K562 (cell line): ENCODE data around the gene PRR7. TPM values are rescaled to one million over a fixed set of nuclear protein-coding genes. Genes with fewer than 3 reads are reported as not detected.

Experiments
- ATF2 ChIP-seq: sonication (generic); formaldehyde crosslinking; IDR thresholded peaks from 2 replicates; pipeline ENCODE4 v1.8.1; 2022; ENCODE audit warnings: missing genetic modification reagents
- ATF7 ChIP-seq: fragments of 450-650 bp; IDR thresholded peaks from 2 replicates; pipeline ENCODE4 v1.7.1; 2014; ENCODE audit warnings: mild to moderate bottlenecking, moderate library complexity
- CREB5 ChIP-seq: fragments of 250-450 bp; sonication (Bioruptor Pico); IDR thresholded peaks from 2 replicates; pipeline ENCODE4 v1.5.0; 2020; ENCODE audit warnings: mild to moderate bottlenecking
- HLTF ChIP-seq: fragments of 450-650 bp; IDR thresholded peaks from 2 replicates; pipeline ENCODE4 v1.6.1; 2016
- HNRNPL ChIP-seq: fragments of 200-400 bp; formaldehyde crosslinking; IDR thresholded peaks from 2 replicates; pipeline ENCODE4 v1.6.1; 2017; ENCODE audit warnings: low read depth, mild to moderate bottlenecking, low read length
- HNRNPUL1 ChIP-seq: fragments of 200-400 bp; formaldehyde crosslinking; IDR thresholded peaks from 2 replicates; pipeline ENCODE4 v1.6.1; 2017; ENCODE audit warnings: low read length
- PATZ1 ChIP-seq: fragments of 250-450 bp; sonication (Bioruptor Pico); IDR thresholded peaks from 2 replicates; pipeline ENCODE4 v1.5.0; 2020; ENCODE audit warnings: mild to moderate bottlenecking, borderline replicate concordance
- PHB ChIP-seq: fragments of 250-450 bp; sonication (Bioruptor Pico); IDR thresholded peaks from 2 replicates; pipeline ENCODE4 v1.5.0; 2021
- REST ChIP-seq, 2 experiments: fragments of 450-650 bp; formaldehyde crosslinking in 1 of 2; IDR thresholded peaks; 2 replicates each; pipeline versions ENCODE4 v1.4.0 to v1.6.1; 2014 to 2020; ENCODE audit warnings: mild to moderate bottlenecking in 2 of 2, borderline replicate concordance in 1 of 2, low read depth in 1 of 2
- RFX1 ChIP-seq: fragments of 450-650 bp; IDR thresholded peaks from 2 replicates; pipeline ENCODE4 v1.6.1; 2016; ENCODE audit warnings: mild to moderate bottlenecking, moderate library complexity
- ZNF561 ChIP-seq: fragments of 450-650 bp; formaldehyde crosslinking; conservative IDR thresholded peaks from 2 replicates; pipeline ENCODE4 v1.4.0; 2020; ENCODE audit warnings: mild to moderate bottlenecking, moderate library complexity
- ZNF76 ChIP-seq: fragments of 250-450 bp; sonication (Bioruptor Pico); IDR thresholded peaks from 2 replicates; pipeline ENCODE4 v1.4.0; 2020; ENCODE audit warnings: mild to moderate bottlenecking, moderate library complexity, borderline replicate concordance
- polyA plus RNA-seq, 8 experiments: library from polyadenylated mRNA; depleted of rRNA in 4 of 8; stranded (reverse) in 5 of 8; unstranded in 3 of 8; fragments of >200 nt; fragmentation: Nextera tagmentation in 2 of 8; fragmentation: Illumina TruSeq in 1 of 8; extraction: Ambion mirVana in 2 of 8; extraction: Trizol in 1 of 8; gene quantifications; 2 replicates each; pipeline versions ENCODE4 v1.2.1 to v1.2.3, GENCODE V29; 2011 to 2014; ENCODE audit warnings: inconsistent platforms in 1 of 8, missing spikeins in 1 of 8
- total RNA-seq, 7 experiments: library from RNA; depleted of rRNA in 6 of 7; stranded (reverse); fragments of >200 nt in 6 of 7; fragmentation: Illumina TruSeq in 2 of 7; extraction: Trizol in 2 of 7; gene quantifications; 2 replicates each; pipeline versions ENCODE4 v1.2.1 to v1.2.3, GENCODE V29; 2011 to 2021; ENCODE audit warnings: low replicate concordance in 1 of 7

The PRR7 gene
- total and polyA plus RNA-seq, 9 of the 15 experiments (the other 6 are each of a cell fraction or from before 2014, with no cell fraction given) = 0.80 to 11.3 (median 10.4) TPM; not detected in 4

- TF ChIP-seq HNRNPL (peak; percentile 72; the same call in 1 of the 2 replicates), HLTF (no peak), ATF2 (no peak), PHB (CRISPR knock-in tag) (peak; percentile 97), PATZ1 (CRISPR knock-in tag) (no peak), RFX1 (no peak), CREB5 (CRISPR knock-in tag) (peak; percentile 83; the same call in 1 of the 2 replicates), ZNF76 (CRISPR knock-in tag) (no peak), ATF7 (peak; percentile 26; the same call in 1 of the 2 replicates), REST (IDR thresholded peaks at IDR 0.05; ENCODE audit: borderline replicate concordance) (peak; percentile 40; the same call in 1 of the 2 replicates), REST (CRISPR knock-in tag; IDR thresholded peaks at IDR 0.05; ENCODE audit: low read depth) (peak; percentile 83), ZNF561 (CRISPR knock-in tag) (0 out of 2 replicates have a peak, but pooled peaks have one; percentile 21), HNRNPUL1 (peak; percentile 72; the same call in 1 of the 2 replicates)
Measured at GRCh38 chr5:177446200-177447065, at the start of gene PRR7 (continued).
